GM18909 (cell line): ENCODE measurements around the gene EMD.

ENCODE experiments used
- ATAC-seq: cut with Tn5 transposase; IDR thresholded peaks from one replicate; pipeline ENCODE4 v1.9.1; 2021; ENCODE audit warnings: mild to moderate bottlenecking; ENCODE audit not compliant: unreplicated experiment, poor library complexity

The EMD gene

GRCh38 chrX:154370300-154371016 lies 8.6 kb upstream of the EMD start:
- ATAC-seq, result no peak

GRCh38 chrX:154371017-154371788 lies 7.9 kb upstream of the EMD start:
- peak; percentile 61 for ATAC-seq

GRCh38 chrX:154371789-154372300 lies 7.2 kb upstream of the EMD start:
- ATAC-seq, result no peak

- ATAC-seq, result no peak
Observed at GRCh38 chrX:154372612-154373022, 6.5 kb upstream of the EMD start.

GRCh38 chrX:154373340-154374306 lies 5.5 kb upstream of the EMD start:
- ATAC-seq, result no peak

- no peak for ATAC-seq
Observed at GRCh38 chrX:154374313-154375155, 4.6 kb upstream of the EMD start, which contains the start of gene FLNA. Gene FLNA, minus strand, starts transcription at chrX:154374634. Its CDS starts 3,389 bp downstream, at chrX:154371245.

GRCh38 chrX:154375156-154375504 lies 4.0 kb upstream of the EMD start:
- no peak for ATAC-seq

GRCh38 chrX:154376774-154377173 lies 2.3 kb upstream of the EMD start:
- no peak for ATAC-seq

GRCh38 chrX:154378059-154378798 lies 866 bp upstream of the EMD start:
- no peak for ATAC-seq

- no peak for ATAC-seq
Observed at GRCh38 chrX:154379569-154379951, 465 bp downstream of the EMD start.

- no peak for ATAC-seq
Observed at GRCh38 chrX:154380153-154380552, 1.1 kb downstream of the EMD start.

GRCh38 chrX:154380787-154381186 lies 1.7 kb downstream of the EMD start:
- ATAC-seq, result no peak

GRCh38 chrX:154381271-154381670 lies 2.2 kb downstream of the EMD start:
- no peak for ATAC-seq

GRCh38 chrX:154382483-154383069 lies 3.5 kb downstream of the EMD start:
- ATAC-seq, result no peak

GRCh38 chrX:154383359-154384283 lies 4.5 kb downstream of the EMD start:
- ATAC-seq, result no peak

GRCh38 chrX:154384284-154384892 lies 5.3 kb downstream of the EMD start:
- ATAC-seq, result no peak

- peak; percentile 37 for ATAC-seq
Observed at GRCh38 chrX:154388094-154388493, 9.0 kb downstream of the EMD start.
